ENCODE data around the gene MIPOL1. TPM values are rescaled to one million over a fixed set of nuclear protein-coding genes. Genes with fewer than 3 reads are reported as not detected.
"Not testable (repeated sequence)": the region's sequence is repeated elsewhere in the genome, so short reads cannot be mapped to it uniquely, and the experiment has no call there.

MIPOL1 gene
- total RNA-seq, 1 donor from 2014 or later = 8.4 TPM

DNA sequence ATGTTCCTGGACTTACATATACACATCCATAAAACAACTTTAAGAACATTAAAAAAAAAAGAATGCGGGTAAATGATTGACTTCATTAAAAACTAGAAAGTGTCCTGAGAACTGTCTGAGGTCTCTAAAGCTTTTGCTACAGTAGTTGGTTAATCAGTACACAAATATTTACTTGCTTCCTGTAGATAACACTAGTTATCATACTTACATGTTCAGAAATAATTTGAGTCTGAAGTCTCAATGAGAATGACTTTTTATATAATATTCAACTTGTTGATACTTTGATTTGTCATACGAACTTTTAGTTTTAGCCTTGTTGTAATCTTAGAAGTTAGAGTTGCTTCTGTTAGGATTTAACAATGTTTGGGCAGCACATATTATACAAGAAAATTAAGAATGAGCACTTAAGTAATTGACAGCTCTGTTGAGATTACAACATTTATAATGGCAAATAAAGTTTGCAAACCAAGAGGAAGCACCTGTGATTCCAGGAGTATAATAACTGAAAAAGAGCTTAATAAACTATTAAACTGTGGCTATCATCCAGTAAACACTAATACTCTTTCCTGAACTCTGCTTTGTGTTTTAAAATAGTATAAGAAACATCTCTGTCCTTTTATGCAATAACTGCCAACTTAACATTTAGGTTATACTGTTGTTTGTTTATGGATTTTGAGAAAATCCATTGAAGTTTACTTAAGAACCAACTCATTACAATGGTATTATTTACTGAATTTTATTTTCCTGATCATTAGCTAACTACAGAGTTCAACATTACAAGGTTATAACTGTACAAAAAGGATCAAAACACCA, 131.7 kb downstream of the MIPOL1 start:
- intact Hi-C loops (cut with DNase I) = no loop called here
- DNase-seq (no peak), ATAC-seq (ENCODE audit: poor library complexity) (no peak)

DNA sequence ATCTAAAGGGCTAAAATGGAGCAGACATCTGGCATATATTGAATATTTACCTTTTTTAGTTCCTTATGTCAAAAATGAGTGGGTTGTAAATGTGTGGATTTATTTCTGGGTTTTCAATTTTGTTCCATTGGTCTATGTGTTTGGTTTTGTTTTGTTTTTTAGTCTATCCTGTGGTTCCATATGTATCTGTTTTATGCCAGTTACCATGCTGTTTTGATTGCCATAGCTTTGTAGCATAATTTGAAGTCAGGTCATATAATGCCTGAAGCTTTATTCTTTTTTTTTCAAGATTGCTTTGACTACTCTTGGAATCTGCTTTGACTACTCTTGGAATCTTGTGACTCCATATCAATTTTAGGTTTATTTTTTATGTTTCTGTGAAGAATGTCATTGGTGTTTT, 133.2 kb downstream of the MIPOL1 start:
- intact Hi-C loops (cut with DNase I) = no loop called here
- DNase-seq (no peak), ATAC-seq (ENCODE audit: poor library complexity) (no peak)

DNA sequence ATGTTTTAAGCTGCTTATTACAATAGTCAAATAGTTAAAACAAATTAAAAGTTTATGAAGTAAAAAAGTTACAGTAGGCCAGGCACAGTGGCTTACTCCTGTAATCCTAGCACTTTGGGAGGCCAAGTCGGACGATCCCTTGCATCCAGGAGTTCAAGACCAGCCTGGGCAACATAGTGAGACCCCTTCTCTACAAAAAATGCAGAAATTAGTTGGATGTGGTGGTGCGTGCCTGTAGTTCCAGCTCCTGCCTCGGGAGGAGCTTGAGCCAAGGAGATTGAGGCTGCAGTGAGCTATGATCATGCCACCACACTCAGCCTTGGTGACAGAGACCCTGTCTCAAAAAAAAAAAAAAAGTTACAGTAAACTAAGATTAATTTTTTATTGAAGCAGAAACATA, 142.6 kb downstream of the MIPOL1 start:
- ATAC-seq (ENCODE audit: poor library complexity) (no peak), DNase-seq (no peak)
- intact Hi-C loops (cut with DNase I) = no loop called here

DNA sequence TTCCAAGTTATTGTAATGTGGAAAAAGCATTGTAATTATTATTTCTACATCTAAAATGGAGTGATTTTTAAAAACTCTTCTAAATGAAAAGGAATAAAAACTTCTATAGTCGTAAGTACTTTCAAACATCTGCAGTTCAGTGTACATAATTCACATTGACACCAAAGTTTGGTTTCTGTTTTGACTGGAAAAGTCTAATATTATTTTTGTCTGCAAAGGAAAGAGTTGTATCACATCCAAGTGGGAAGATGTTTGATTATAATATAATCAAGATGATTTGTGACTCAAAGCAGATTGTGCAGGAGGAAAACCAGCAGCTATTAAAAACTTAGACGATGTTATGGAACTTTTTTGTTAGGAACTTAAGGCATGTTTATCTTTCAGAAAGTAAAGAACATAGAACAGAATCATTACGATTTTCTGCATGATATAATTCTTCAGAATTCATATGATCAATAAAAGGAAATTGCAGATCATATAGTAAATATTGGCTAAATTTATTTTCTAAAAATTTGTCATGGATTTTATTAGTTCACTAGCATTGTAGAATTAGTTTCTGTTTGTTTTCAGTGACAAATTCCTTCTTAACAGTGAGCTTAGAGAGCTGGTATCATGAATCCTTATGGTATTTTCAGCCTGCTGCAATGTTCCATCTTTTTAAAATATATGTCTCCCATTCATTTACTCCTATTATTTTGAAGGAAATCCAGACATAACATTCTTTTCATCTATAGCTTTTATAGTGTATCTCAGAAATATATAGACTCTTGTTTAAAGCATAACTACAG, 145.8 kb downstream of the MIPOL1 start:
- DNase-seq (no peak), ATAC-seq (ENCODE audit: poor library complexity) (no peak)
- intact Hi-C loops (cut with DNase I) = no loop called here

DNA sequence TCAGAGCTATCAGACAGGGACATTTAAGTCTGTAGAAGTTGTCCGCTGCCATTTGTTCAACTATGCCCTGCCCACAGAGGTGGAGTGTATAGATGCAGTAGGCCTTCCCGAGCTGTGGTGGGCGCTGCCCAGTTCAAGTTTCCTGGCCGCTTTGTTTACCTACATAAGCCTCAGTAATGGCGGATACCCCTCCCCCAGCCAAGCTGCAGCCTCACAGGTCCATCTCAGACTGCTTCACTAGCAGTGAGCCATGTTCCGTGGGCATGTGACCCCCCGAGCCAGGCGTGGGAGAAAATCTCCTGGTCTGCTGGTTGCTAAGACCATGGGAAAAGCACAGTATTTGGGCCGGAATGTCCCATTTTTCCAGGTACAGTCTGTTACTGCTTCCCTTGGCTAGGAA, 165.9 kb downstream of the MIPOL1 start:
- no peak for ATAC-seq (ENCODE audit: poor library complexity)

GRCh38 chr14:37369425-37369824, 171.7 kb downstream of the MIPOL1 start:
- intact Hi-C loops (cut with DNase I) = no loop called here
- DNase-seq = no peak
- ATAC-seq (ENCODE audit: poor library complexity) = no peak

More for the DNA sequence above, 165.9 kb downstream of the MIPOL1 start:
- intact Hi-C loops (cut with DNase I) = no loop called here
- DNase-seq = no peak

DNA sequence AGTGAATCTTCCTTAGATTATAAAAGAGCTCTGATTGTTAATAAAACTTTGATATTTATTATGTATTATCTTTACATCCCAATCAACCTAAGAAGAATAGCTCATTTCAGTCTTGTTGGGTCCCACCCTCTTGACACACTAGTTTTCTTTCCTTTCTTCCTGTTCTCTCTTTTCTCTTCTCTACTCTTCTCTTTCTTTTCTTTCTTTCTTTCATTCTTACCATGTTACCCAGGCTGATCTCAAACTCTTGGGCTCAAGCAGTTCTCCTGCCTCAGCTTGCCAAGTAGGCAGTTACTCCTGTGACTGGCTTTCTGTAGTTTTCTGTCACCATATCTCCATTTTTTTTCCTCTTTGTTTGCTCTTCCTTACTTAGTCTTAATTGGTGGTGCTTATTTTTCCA, 177.8 kb downstream of the MIPOL1 start:
- no peak for DNase-seq
- intact Hi-C loops (cut with DNase I) = no loop called here
- ATAC-seq (ENCODE audit: poor library complexity) = no peak

- DNase-seq (no peak), ATAC-seq (ENCODE audit: poor library complexity) (no peak)
- intact Hi-C loops (cut with DNase I) = no loop called here
These were observed 179.3 kb downstream of the MIPOL1 start for GRCh38 chr14:37376944-37377609.

GRCh38 chr14:37384870-37385596, 187.3 kb downstream of the MIPOL1 start:
- intact Hi-C loops (cut with DNase I) = no loop called here
- no peak for ATAC-seq (ENCODE audit: poor library complexity)
- no peak for DNase-seq

GRCh38 chr14:37397157-37397940, 199.6 kb downstream of the MIPOL1 start:
- ATAC-seq (ENCODE audit: poor library complexity); intact Hi-C loops (cut with DNase I); DNase-seq: not testable (repeated sequence)

- no peak for DNase-seq
- ATAC-seq (ENCODE audit: poor library complexity) = no peak
- intact Hi-C loops (cut with DNase I) = no loop called here
These were observed 200.1 kb downstream of the MIPOL1 start for GRCh38 chr14:37397941-37398215.

DNA sequence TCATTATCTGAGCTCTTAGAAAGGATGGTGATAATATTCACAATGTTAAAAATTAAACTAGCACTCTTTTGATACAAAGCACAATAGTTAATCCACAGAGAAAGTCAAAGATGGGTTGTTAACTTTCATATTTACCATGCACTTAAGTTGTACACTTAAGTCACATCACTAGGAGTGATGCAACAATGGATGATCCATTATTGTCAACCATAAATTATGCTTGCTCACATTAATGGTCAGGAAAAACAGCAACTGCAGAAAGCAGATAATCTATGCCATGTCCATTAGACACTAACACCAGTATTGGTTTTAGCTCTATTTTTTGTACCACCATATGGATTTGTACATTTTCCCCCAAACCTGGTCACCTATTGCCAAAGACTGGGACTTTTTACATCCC, 201.8 kb downstream of the MIPOL1 start:
- ATAC-seq (ENCODE audit: poor library complexity) (no peak), DNase-seq (no peak)
- intact Hi-C loops (cut with DNase I) = no loop called here

GRCh38 chr14:37401093-37401492, 203.4 kb downstream of the MIPOL1 start:
- intact Hi-C loops (cut with DNase I) = no loop called here
- DNase-seq (no peak), ATAC-seq (ENCODE audit: poor library complexity) (no peak)

- intact Hi-C loops (cut with DNase I) = no loop called here
These were observed 205.9 kb downstream of the MIPOL1 start for GRCh38 chr14:37403626-37404025.

GRCh38 chr14:37406095-37406494, 208.4 kb downstream of the MIPOL1 start:
- no peak for DNase-seq
- intact Hi-C loops (cut with DNase I) = no loop called here
- no peak for ATAC-seq (ENCODE audit: poor library complexity)

More at GRCh38 chr14:37403626-37404025, 205.9 kb downstream of the MIPOL1 start:
- DNase-seq = no peak
- ATAC-seq (ENCODE audit: poor library complexity) = no peak

DNA sequence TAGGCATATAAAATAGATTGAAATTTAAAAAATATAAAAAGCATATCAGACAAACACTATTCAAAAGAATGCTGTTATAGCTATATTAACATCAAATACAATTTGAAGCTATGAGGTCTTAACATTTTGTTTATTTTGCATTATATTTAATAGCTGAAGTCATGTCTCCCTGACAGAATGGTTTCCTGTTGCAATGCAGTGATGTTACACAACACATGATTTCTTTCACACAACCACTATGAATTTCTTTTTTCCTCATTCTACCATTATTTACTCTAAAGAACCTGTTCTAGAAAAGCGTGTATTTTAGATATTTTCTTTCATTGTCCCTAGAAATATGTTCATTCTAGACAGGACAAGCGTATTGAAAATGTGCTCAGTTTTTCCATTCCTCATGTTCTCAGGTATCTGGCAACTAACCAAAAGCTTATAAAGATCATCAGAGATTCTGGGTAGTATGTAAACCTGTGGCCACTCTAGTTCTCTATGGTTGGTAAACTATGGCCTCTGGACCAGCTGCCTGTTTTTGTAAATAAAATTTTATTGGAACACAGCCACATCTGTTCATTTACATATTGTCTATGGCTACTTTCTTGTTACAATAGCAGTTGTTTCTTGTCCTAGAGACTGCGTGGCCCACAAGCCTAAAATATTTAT, 213.5 kb downstream of the MIPOL1 start:
- intact Hi-C loops (cut with DNase I) = no loop called here
- DNase-seq = no peak
- ATAC-seq (ENCODE audit: poor library complexity) = no peak

DNA sequence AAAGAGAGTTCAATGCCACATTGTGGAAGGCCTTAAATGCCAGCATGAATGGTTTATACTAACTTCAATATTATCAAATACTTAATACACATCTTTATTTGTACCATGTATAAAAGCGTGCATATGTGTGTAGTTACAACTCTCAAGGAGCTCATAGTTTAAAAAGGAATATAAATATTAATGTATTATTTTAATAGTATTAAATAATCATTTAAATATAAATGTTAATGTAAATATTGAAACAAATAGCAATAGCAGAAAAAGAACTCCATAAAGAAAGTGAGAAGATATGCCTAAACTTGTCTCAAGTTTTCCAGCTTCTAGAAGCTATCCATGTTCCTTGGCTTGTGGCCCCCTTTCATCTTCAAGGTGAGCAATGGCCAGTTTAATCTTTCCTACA, 215.3 kb downstream of the MIPOL1 start:
- no peak for DNase-seq
- no peak for ATAC-seq (ENCODE audit: poor library complexity)
- intact Hi-C loops (cut with DNase I) = no loop called here

- intact Hi-C loops (cut with DNase I) = no loop called here
- ATAC-seq (ENCODE audit: poor library complexity) (no peak), DNase-seq (no peak)
These were observed 215.8 kb downstream of the MIPOL1 start for GRCh38 chr14:37413504-37414003.

Measured in Right ventricle myocardium superior (tissue), 1 donor.